HEK293T (cell line): ENCODE measurements around the gene MAPK8IP3.

Experiments used
- BHLHE40 ChIP-seq: fragments of 450-650 bp; IDR thresholded peaks from 2 replicates; pipeline ENCODE4 v1.6.1; 2016; ENCODE audit warnings: mild to moderate bottlenecking, moderate library complexity, borderline replicate concordance
- ELF4 ChIP-seq: fragments of 450-650 bp; IDR thresholded peaks from 2 replicates; pipeline ENCODE4 v1.6.1; 2017; ENCODE audit warnings: antibody characterized with exemption
- FOXM1 ChIP-seq: fragments of 450-650 bp; IDR thresholded peaks from 2 replicates; pipeline ENCODE4 v1.6.1; 2017; ENCODE audit warnings: mild to moderate bottlenecking, borderline replicate concordance
- L3MBTL2 ChIP-seq: fragments of 450-650 bp; conservative IDR thresholded peaks from 2 replicates; pipeline ENCODE4 v1.6.1; 2016; ENCODE audit warnings: mild to moderate bottlenecking
- NFRKB ChIP-seq: fragments of 450-650 bp; IDR thresholded peaks from 2 replicates; pipeline ENCODE4 v1.6.1; 2016; ENCODE audit warnings: mild to moderate bottlenecking, moderate library complexity
- PKNOX1 ChIP-seq: fragments of 450-650 bp; IDR thresholded peaks from 2 replicates; pipeline ENCODE4 v1.6.1; 2016
- SP1 ChIP-seq: fragments of 450-650 bp; IDR thresholded peaks from 2 replicates; pipeline ENCODE4 v1.6.1; 2017
- SUZ12 ChIP-seq: fragments of 450-650 bp; IDR thresholded peaks from 2 replicates; pipeline ENCODE4 v1.6.1; 2016; ENCODE audit warnings: mild to moderate bottlenecking

- no peak for TF ChIP-seq L3MBTL2
- TF ChIP-seq PKNOX1: no peak
- TF ChIP-seq ELF4: no peak
- TF ChIP-seq FOXM1: no peak
- no peak for TF ChIP-seq BHLHE40
- no peak for TF ChIP-seq NFRKB
- TF ChIP-seq SUZ12: no peak
- no peak for TF ChIP-seq SP1
Measured at GRCh38 chr16:1723450-1724147, 17.6 kb downstream of the MAPK8IP3 start.
